ENCODE data around the gene SPDYE16. TPM values are rescaled to one million over a fixed set of nuclear protein-coding genes. Genes with fewer than 3 reads are reported as not detected.
A peak's percentile ranks its signal among the peaks of the same experiment; 100 is the strongest.
"Not testable (repeated sequence)": the region's sequence is repeated elsewhere in the genome, so short reads cannot be mapped to it uniquely, and the experiment has no call there.

SPDYE16 gene
- total RNA-seq, 1 donor from 2014 or later: not detected

- H3K4me3 ChIP-seq; H3K36me3 ChIP-seq; H3K9me3 ChIP-seq; intact Hi-C loops (cut with DNase I); H3K27ac ChIP-seq; H3K4me1 ChIP-seq; DNase-seq (ENCODE audit: extremely low spot score in 2 of 2); H3K27me3 ChIP-seq: not testable (repeated sequence)
These were observed 25.6 kb upstream of the SPDYE16 start for GRCh38 chr7:76568742-76569141.

GRCh38 chr7:76567753-76568152 lies 24.7 kb upstream of the SPDYE16 start:
- H3K9me3 ChIP-seq; H3K4me1 ChIP-seq; intact Hi-C loops (cut with DNase I); H3K27ac ChIP-seq; H3K36me3 ChIP-seq; H3K27me3 ChIP-seq; DNase-seq (ENCODE audit: extremely low spot score in 2 of 2); H3K4me3 ChIP-seq: not testable (repeated sequence)

- H3K27me3 ChIP-seq; intact Hi-C loops (cut with DNase I); H3K9me3 ChIP-seq; DNase-seq (ENCODE audit: extremely low spot score in 2 of 2); H3K4me1 ChIP-seq; H3K27ac ChIP-seq; H3K4me3 ChIP-seq; H3K36me3 ChIP-seq: not testable (repeated sequence)
These were observed 24.2 kb upstream of the SPDYE16 start for GRCh38 chr7:76567311-76567710.

- H3K4me1 ChIP-seq; DNase-seq (ENCODE audit: extremely low spot score in 2 of 2); H3K9me3 ChIP-seq; intact Hi-C loops (cut with DNase I); H3K27ac ChIP-seq; H3K27me3 ChIP-seq; H3K4me3 ChIP-seq; H3K36me3 ChIP-seq: not testable (repeated sequence)
These were observed 21.9 kb upstream of the SPDYE16 start for GRCh38 chr7:76565001-76565400.

- H3K27me3 ChIP-seq; H3K9me3 ChIP-seq; H3K4me3 ChIP-seq; H3K27ac ChIP-seq; DNase-seq (ENCODE audit: extremely low spot score in 2 of 2); intact Hi-C loops (cut with DNase I); H3K4me1 ChIP-seq; H3K36me3 ChIP-seq: not testable (repeated sequence)
These were observed 18.2 kb upstream of the SPDYE16 start for GRCh38 chr7:76561342-76561741.

GRCh38 chr7:76560157-76560556 lies 17.1 kb upstream of the SPDYE16 start:
- intact Hi-C loops (cut with DNase I); H3K36me3 ChIP-seq; H3K4me1 ChIP-seq; H3K27me3 ChIP-seq; H3K9me3 ChIP-seq; DNase-seq (ENCODE audit: extremely low spot score in 2 of 2); H3K27ac ChIP-seq; H3K4me3 ChIP-seq: not testable (repeated sequence)

GRCh38 chr7:76559685-76560084 lies 16.6 kb upstream of the SPDYE16 start:
- H3K27me3 ChIP-seq; H3K4me3 ChIP-seq; H3K36me3 ChIP-seq; H3K9me3 ChIP-seq; intact Hi-C loops (cut with DNase I); DNase-seq (ENCODE audit: extremely low spot score in 2 of 2); H3K27ac ChIP-seq; H3K4me1 ChIP-seq: not testable (repeated sequence)

GRCh38 chr7:76551992-76552391 lies 8.9 kb upstream of the SPDYE16 start:
- DNase-seq (ENCODE audit: extremely low spot score in 2 of 2); H3K27me3 ChIP-seq; H3K36me3 ChIP-seq; intact Hi-C loops (cut with DNase I); H3K27ac ChIP-seq; H3K9me3 ChIP-seq; H3K4me3 ChIP-seq: not testable (repeated sequence)
- peaks cover 11% of the 10 kb centered on the region for H3K4me1 ChIP-seq

- H3K9me3 ChIP-seq; DNase-seq (ENCODE audit: extremely low spot score in 2 of 2); H3K27me3 ChIP-seq; intact Hi-C loops (cut with DNase I); H3K36me3 ChIP-seq: not testable (repeated sequence)
- H3K27ac ChIP-seq: peak overlapping the region; percentile 97
- H3K4me3 ChIP-seq: peak overlapping the region; percentile 99
- H3K4me1 ChIP-seq: peaks cover 11% of the 10 kb centered on the region
These were observed 6.8 kb upstream of the SPDYE16 start for GRCh38 chr7:76549855-76550248.

- TF ChIP-seq POLR2AphosphoS5 (IDR thresholded peaks at IDR 0.05; ENCODE audit: insufficient read depth in 1 of 2, low read depth in 1 of 2) (peak; percentile 77 to 80), POLR2A (IDR thresholded peaks at IDR 0.05) (peak in 1 of 2 donors; percentile 52)
These were observed 6.1 kb upstream of the SPDYE16 start for GRCh38 chr7:76549025-76549854.

GRCh38 chr7:76531643-76532042 lies 11.5 kb downstream of the SPDYE16 start:
- H3K4me1 ChIP-seq; H3K36me3 ChIP-seq; intact Hi-C loops (cut with DNase I): not testable (repeated sequence)

More at GRCh38 chr7:76549025-76549854, 6.1 kb upstream of the SPDYE16 start:
- H3K36me3 ChIP-seq; H3K9me3 ChIP-seq; intact Hi-C loops (cut with DNase I); H3K27me3 ChIP-seq: not testable (repeated sequence)
- peak overlapping the region; percentile 99 for H3K4me3 ChIP-seq
- peak overlapping the region; percentile 97 for H3K27ac ChIP-seq
- peaks cover 11% of the 10 kb centered on the region for H3K4me1 ChIP-seq
- DNase-seq (ENCODE audit: extremely low spot score in 2 of 2): peak in 1 of 2 donors; percentile 92

GRCh38 chr7:76526183-76526582 lies 16.9 kb downstream of the SPDYE16 start:
- H3K4me3 ChIP-seq; H3K9me3 ChIP-seq; H3K36me3 ChIP-seq; DNase-seq (ENCODE audit: extremely low spot score in 2 of 2); H3K27me3 ChIP-seq; H3K4me1 ChIP-seq; intact Hi-C loops (cut with DNase I); H3K27ac ChIP-seq: not testable (repeated sequence)

More at GRCh38 chr7:76531643-76532042, 11.5 kb downstream of the SPDYE16 start:
- not testable (repeated sequence) for H3K4me3 ChIP-seq; H3K27me3 ChIP-seq; H3K27ac ChIP-seq; DNase-seq (ENCODE audit: extremely low spot score in 2 of 2); H3K9me3 ChIP-seq

GRCh38 chr7:76516932-76517331 lies 26.2 kb downstream of the SPDYE16 start:
- H3K27me3 ChIP-seq; DNase-seq (ENCODE audit: extremely low spot score in 2 of 2); H3K4me3 ChIP-seq; intact Hi-C loops (cut with DNase I); H3K36me3 ChIP-seq; H3K9me3 ChIP-seq; H3K27ac ChIP-seq: not testable (repeated sequence)
- peaks cover 11% of the 10 kb centered on the region for H3K4me1 ChIP-seq
